Effector CD4-positive, alpha-beta T cell (primary cell): ENCODE results near the gene VIPAS39.

Experiments
- DNase-seq: peaks from one replicate; pipeline ENCODE4 v3.0.0-alpha.2; 2020
- total RNA-seq: gene quantifications from one replicate; lab custom pipeline; 2026; lab: John Stamatoyannopoulos, UW

VIPAS39 gene
- total RNA-seq: 19.1 reads per million, percentile 46 among the genes with 10 or more reads in this experiment

GRCh38 chr14:77457522-77458248 lies at the start of gene VIPAS39, which contains the start of gene AHSA1:
Gene VIPAS39 (minus strand): TSS chr14:77457601. CDS start chr14:77454102, 3,499 bp downstream.
Gene AHSA1 (plus strand): TSS chr14:77458093. CDS start chr14:77458190, 97 bp downstream.
- peak; percentile 93 for DNase-seq

DNA sequence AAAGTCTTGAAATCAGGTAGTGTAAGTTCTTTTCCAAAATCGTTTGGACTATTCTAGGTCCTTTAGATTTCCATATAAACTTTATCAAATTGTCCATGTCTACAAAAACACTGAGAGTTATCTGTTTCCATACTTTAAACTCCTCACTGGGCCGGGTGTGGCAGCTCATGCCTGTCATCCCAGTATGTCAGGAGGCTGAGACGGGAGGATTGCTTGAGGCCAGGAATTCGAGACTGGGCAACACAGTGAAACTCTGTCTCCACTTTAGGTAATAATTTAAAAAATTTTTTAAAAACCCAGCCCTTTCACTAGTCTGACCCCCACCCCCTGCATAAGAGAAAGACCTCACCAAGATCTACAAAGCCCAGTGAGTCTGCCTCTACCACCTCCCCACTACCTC lies 47.6 kb upstream of the VIPAS39 start:
- DNase-seq: no peak

DNA sequence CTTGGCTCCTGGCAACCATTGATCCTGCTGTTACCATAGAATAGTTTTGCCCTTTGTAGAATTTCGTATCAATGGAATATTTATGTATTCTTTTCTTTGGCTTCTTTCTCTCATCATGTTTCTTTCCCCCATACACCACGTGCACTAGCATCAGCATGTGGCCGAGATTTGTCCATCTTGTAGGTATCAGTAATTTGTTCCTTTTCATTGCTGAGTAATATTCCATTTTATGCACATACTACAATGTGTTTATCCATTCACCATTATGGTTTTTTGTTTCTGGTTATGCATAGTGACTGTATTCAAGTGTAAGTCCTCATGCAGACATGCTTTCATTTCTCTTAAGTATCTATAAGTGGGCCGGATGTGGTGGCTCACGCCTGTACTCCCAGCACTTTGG lies 45.7 kb upstream of the VIPAS39 start:
- DNase-seq: no peak

DNA sequence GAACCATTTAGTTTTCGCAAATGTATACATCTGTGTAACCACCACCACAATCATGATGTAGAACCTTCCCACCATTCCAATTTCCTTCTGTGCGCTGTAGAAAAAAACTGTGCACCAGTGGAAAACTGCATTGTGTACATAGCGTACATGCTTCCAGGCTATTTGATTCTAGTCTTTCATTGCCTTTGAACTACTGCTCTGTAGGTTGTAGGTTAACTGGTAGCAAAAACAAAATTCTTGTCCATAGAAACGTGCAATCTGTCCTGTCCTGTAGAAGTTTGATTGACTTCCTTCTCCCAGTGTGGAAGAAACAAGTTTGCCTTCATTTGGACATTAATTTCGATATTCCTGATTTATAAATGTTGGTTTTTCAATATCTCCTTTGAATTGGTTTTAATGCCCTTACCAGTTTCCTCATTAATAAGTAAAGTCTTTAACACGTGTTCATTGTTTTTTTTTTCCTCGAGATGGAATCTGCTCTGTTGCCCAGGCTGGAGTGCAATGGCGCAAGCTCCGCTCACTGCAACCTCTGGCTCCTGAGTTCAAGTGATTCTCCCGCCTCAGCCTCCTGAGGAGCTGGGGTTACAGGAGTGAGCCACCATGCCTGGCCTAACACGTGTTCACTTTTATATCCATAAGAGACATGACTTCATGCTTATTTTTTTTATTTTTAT lies 44.8 kb upstream of the VIPAS39 start:
- DNase-seq: no peak

DNA sequence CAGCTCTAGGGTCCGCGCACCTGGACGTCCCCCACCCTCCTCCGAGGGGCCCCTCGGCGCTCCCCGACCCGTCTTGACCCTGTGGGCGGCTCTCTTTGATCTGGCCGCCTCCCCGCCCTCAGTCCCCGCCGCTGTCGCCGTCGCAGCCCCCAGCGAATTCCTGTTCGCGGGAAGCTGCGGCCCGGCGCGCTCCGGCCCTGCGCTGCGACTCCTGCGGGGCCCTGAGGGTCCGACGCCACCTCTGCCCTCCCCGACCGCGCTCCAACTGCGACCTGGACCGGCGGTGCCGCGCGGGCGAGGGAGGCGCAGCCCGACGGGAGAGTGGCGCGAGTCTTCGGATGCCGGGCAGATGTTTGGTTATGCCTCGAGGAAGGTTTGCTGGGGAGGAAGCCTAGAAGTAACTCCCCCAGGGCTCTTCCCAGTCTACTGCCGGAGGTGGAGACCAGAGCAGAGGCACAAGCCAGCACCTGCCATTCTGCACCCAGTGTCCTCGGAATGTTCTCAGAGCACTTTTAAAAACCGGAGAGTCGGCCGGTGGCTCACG lies 41.7 kb upstream of the VIPAS39 start:
- no peak for DNase-seq

DNA sequence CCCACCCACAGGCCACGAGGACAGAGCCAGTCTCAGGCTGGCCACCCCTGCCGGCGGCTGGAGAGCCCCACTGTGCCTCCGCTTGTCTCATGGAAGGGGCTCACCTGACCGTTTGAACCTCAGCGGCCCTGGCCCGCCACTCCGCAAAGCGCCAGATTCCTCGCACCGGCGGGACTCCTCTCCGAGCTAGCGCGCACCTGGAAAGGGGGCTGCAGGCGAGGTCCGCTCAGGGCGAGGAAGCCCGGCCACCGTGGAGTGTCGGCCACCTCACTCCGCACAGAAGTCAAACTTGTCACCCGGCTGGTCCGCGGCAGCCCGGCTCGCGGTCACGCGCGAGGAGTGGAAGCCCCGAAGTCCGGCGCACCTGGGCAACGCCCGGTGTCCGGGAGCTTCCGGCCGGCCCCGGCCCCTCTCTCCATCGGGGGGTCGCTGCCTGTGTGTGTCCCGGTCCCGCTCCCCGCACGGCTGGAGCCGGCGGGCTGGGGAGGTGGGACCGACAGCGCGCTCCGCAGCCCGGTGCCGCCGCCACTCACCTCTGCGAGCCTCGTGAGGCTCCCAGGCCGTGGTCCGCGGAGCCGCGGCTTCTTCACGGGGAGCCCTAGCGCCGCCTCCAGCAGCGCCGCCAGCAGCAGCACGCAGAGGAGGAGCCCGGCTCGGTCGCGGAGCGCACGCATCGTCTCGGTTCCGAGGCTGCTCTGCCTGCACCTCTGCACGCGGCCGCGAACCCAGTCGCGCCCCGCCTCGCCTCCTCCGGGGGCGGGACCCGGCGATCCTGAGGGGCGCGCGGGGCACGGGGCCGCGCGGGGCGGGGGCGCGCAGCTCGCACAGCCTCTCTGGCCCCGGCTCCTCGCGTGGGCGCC lies 40.9 kb upstream of the VIPAS39 start, which contains the start of gene ISM2:
TSS of gene ISM2 (minus strand) at position 697 of the 860 bp plus-strand sequence. CDS start at position 674, 23 bp downstream.
- DNase-seq: no peak

DNA sequence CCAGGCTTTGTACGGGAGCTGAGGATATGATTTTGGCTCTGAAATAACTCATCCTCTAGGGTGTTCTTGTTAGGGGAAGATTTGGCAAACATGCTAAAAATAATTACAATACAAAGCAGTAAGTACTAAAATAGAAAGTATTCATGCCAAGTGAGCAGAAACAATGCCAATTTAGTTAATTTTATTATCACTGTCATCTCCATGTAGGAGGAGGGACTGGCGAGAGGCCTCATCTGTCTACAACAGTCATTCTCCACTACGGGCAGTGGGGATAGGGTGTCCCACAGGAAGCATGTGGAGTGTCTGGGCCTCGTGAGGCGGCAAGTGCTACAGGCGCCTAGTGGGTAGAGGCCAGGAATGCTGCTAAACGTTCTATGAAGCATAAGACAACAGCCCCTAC lies 37.9 kb upstream of the VIPAS39 start:
- no peak for DNase-seq

GRCh38 chr14:77491056-77491455 lies 33.7 kb upstream of the VIPAS39 start:
- no peak for DNase-seq

GRCh38 chr14:77490347-77490986 lies 33.1 kb upstream of the VIPAS39 start:
- no peak for DNase-seq

DNA sequence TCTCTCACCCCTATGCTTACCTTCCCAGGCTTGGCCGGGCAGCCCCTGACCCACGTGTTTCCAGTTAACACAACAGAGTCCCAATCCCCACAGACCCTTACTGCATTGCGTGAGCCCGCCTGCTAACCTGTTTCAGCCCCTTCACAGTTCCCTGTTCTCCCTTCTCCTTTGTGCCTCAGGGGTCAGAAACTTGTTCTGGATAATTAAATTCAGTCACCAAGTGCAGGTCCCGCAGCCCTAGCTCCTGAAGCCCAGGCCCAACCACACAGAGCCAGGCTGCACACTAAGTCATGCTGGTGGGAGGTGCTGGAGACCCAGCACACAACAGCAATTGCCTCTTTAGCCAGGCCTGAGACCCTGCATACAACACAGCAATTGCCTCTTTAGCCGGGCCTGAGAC lies 31.6 kb upstream of the VIPAS39 start:
- no peak for DNase-seq

GRCh38 chr14:77488558-77488957 lies 31.2 kb upstream of the VIPAS39 start:
- no peak for DNase-seq

GRCh38 chr14:77485901-77486678 lies 28.7 kb upstream of the VIPAS39 start:
- DNase-seq: no peak

DNA sequence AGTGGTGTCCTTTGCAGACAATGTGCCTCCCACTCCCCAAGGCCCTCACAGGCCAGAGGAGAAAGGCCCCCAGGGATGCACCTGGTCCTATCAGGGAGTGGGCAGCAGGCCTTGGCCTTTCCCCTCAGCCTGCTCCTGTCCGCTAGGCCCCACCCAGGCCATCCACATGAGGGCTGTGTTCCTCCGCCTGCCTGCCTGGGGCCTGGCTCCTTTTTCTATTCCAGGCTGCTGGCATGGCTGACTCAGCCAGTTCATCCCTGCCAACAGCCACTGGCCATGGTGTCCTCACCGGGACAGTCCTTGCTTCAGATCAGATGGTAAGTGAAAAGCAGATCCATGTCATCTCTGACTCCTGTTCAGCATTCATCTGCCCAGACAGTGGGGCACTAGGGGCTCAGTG lies 27.9 kb upstream of the VIPAS39 start:
- no peak for DNase-seq

DNA sequence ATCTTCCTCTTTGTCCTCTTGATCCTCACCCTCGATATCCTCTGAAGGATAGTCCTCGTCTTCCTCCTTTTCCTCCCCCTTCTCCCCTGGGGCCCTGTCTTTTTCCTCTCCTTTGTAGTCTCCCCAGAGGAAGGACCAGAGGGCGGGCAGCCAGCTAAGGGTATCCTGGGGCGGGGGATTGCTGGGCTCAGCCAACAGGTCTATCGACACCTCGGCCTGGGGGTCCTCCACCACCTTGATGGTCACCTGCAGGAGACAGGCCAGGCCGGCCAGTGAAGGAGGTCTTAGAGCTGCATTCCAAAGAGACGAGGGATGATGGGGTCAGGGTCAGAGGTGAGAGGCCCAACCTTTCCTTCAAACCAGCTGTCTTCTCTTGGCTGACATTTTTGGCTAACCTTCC lies 25.0 kb upstream of the VIPAS39 start:
- DNase-seq: no peak

DNA sequence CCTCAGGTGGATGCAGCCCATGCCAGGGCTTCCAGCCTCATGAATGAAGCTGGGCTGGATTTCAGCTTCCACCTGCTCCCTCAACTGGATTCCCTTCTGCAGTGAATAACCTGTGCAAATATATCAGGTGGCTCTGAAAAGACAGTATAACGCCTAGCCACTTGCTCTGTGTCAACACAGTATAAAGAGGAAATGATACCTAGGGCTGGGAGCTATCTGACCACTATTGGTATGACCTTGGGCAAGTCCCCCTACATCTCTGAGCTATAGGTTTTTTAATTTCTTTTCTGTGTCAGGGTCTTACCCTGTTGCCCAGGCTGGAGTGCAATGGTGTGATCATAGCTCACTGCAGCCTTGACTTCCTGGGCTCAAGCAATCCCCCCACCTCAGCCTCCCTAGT lies 21.4 kb upstream of the VIPAS39 start:
- DNase-seq: no peak

DNA sequence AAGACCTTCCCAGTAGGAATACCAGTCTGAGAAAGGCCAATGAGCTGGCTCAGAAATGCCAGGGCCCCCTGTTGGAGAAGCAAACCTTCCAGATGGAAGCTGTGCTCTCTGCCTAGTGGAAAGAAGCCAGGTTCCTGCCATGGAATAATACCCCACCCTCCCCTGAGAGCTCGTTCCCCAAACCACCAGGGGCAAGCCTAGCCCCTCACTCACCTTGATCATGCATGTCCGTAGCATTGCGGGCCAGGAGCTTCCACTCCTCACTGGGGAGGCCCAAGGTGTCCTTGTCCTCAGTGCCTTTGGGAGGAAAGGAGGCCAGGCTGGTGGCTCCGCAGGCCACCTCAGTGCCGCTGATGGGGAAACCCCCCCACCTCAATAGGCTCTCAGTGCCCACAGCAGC lies 20.6 kb upstream of the VIPAS39 start:
- no peak for DNase-seq

GRCh38 chr14:77475432-77476115 lies 18.2 kb upstream of the VIPAS39 start:
- no peak for DNase-seq

DNA sequence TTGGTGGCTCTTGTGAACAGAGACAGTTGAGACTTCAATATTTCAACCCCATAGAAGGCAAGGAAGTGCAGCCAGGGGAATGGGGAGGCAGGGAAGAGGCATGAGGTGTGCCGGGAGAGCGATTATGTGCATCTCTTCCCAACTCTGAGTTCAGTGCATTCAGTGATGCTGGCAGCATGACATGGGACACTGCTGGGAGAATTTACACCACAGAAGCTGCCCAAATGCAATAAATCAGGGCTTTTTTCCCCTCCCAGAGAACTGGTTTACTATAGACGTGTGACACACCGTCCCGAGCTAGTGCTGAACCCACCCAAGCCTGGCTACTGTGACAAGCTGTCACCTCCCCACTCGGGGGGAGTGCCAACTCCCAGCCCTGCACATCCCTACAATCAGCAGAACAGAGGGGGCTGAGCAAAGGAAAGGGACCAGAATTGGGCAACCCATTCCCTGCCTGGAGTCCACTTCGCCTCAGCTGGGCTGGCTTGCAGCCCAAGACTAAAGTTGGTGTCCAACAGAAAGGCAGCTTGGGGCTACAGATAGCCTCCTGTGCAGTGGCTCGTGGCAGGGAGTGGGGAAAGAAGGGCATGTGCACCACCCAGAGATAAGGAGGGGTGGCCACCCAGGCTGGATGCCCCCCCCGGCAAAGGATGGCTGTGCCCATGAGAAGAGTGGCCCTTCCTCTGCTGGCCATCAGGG lies 17.2 kb upstream of the VIPAS39 start:
- DNase-seq: no peak

- no peak for DNase-seq
Observed at GRCh38 chr14:77473921-77474320, 16.5 kb upstream of the VIPAS39 start.

- no peak for DNase-seq
Observed at GRCh38 chr14:77470224-77470870, 12.9 kb upstream of the VIPAS39 start.
